GM23338 (cell line): Measurements from ENCODE around the gene THUMPD3.

Experiments
- CREB1 ChIP-seq: fragments of 250-450 bp; sonication (Bioruptor Pico); IDR thresholded peaks from 2 replicates; pipeline ENCODE4 v1.5.0; 2020; ENCODE audit warnings: low read depth, mild to moderate bottlenecking, moderate library complexity
- EZH2 ChIP-seq: fragments of 200-600 bp; sonication (generic); IDR thresholded peaks from one replicate; pipeline ENCODE4 v1.8.0; 2017; ENCODE audit warnings: antibody characterized with exemption, mild to moderate bottlenecking, low read depth; ENCODE audit not compliant: unreplicated experiment
- EZH2phosphoT487 ChIP-seq: fragments of 200-600 bp; sonication (generic); IDR thresholded peaks from one replicate; pipeline ENCODE4 v1.8.1; 2018; ENCODE audit warnings: antibody characterized with exemption; ENCODE audit not compliant: unreplicated experiment
- JUNB ChIP-seq: IDR thresholded peaks from one replicate; pipeline ENCODE4 v1.6.1; 2016; ENCODE audit warnings: antibody characterized with exemption; ENCODE audit not compliant: unreplicated experiment
- NANOG ChIP-seq: IDR thresholded peaks from 2 replicates; pipeline ENCODE4 v1.6.1; 2016; ENCODE audit warnings: antibody characterized with exemption, borderline replicate concordance
- POLR2AphosphoS5 ChIP-seq: IDR thresholded peaks from 2 replicates; pipeline ENCODE4 v1.6.1; 2016; ENCODE audit warnings: antibody characterized with exemption, low read depth
- STAT1 ChIP-seq: IDR thresholded peaks from one replicate; pipeline ENCODE4 v1.6.1; 2016; ENCODE audit warnings: antibody characterized with exemption; ENCODE audit not compliant: unreplicated experiment
- ZNF114 ChIP-seq: fragments of 250-450 bp; sonication (Bioruptor Pico); IDR thresholded peaks from 2 replicates; pipeline ENCODE4 v1.5.0; 2020; ENCODE audit warnings: mild to moderate bottlenecking, moderate library complexity
- ZNF331 ChIP-seq: fragments of 250-450 bp; sonication (Bioruptor Pico); IDR thresholded peaks from 2 replicates; pipeline ENCODE4 v1.5.0; 2020; ENCODE audit warnings: low read depth, mild to moderate bottlenecking, moderate library complexity
- TF ChIP-seq, protein P1 (sequence below), 2 experiments: fragments of 200-600 bp in 1 of 2; sonication (generic) in 1 of 2; conservative IDR thresholded peaks; 2 replicates each; pipeline versions ENCODE4 v1.5.1 to v1.6.1; 2016 to 2017; ENCODE audit warnings: antibody characterized with exemption in 2 of 2, low read depth in 2 of 2, mild to moderate bottlenecking in 2 of 2, moderate library complexity in 1 of 2
- TF ChIP-seq, protein P2 (sequence below): IDR thresholded peaks from one replicate; pipeline ENCODE4 v1.6.1; 2018; ENCODE audit warnings: antibody characterized with exemption; ENCODE audit not compliant: unreplicated experiment
- TF ChIP-seq, protein P3 (sequence below): IDR thresholded peaks from 2 replicates; pipeline ENCODE4 v1.6.1; 2016; ENCODE audit warnings: antibody characterized with exemption
- TF ChIP-seq, protein P4 (sequence below): fragments of 250-450 bp; sonication (Bioruptor Pico); IDR thresholded peaks from 2 replicates; pipeline ENCODE4 v1.5.0; 2020; ENCODE audit warnings: mild to moderate bottlenecking, moderate library complexity

DNA sequence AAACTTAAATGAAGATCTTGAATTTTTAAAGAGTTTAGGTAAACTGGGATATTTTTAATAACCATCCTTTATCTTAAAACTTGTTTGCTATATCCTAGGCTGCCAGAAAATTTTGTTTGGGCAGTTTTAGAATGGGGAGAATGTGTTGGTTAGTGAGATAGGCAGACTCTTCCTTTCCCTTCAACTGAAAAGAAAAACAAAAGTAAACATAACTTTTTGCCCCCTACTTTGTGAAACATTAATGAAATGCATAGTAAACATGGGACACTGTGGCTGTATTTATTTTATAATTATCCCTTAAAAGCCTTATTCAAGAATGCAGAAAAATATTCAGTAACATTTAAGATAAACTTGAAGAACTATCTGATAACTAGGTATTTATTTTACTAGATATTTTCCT is 65.6 kb downstream of the THUMPD3 start:
- TF ChIP-seq POLR2AphosphoS5 (no peak), STAT1 (no peak), EZH2 (no peak), EZH2phosphoT487 (no peak), NANOG (no peak), ZNF114 (no peak), JUNB (no peak), ZNF331 (CRISPR knock-in tag) (no peak), CREB1 (CRISPR knock-in tag) (no peak)
- TF ChIP-seq, protein P1, sequence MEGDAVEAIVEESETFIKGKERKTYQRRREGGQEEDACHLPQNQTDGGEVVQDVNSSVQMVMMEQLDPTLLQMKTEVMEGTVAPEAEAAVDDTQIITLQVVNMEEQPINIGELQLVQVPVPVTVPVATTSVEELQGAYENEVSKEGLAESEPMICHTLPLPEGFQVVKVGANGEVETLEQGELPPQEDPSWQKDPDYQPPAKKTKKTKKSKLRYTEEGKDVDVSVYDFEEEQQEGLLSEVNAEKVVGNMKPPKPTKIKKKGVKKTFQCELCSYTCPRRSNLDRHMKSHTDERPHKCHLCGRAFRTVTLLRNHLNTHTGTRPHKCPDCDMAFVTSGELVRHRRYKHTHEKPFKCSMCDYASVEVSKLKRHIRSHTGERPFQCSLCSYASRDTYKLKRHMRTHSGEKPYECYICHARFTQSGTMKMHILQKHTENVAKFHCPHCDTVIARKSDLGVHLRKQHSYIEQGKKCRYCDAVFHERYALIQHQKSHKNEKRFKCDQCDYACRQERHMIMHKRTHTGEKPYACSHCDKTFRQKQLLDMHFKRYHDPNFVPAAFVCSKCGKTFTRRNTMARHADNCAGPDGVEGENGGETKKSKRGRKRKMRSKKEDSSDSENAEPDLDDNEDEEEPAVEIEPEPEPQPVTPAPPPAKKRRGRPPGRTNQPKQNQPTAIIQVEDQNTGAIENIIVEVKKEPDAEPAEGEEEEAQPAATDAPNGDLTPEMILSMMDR (conservative IDR thresholded peaks at IDR 0.05; ENCODE audit: low read depth in 2 of 2) = no peak
- TF ChIP-seq, protein P2, sequence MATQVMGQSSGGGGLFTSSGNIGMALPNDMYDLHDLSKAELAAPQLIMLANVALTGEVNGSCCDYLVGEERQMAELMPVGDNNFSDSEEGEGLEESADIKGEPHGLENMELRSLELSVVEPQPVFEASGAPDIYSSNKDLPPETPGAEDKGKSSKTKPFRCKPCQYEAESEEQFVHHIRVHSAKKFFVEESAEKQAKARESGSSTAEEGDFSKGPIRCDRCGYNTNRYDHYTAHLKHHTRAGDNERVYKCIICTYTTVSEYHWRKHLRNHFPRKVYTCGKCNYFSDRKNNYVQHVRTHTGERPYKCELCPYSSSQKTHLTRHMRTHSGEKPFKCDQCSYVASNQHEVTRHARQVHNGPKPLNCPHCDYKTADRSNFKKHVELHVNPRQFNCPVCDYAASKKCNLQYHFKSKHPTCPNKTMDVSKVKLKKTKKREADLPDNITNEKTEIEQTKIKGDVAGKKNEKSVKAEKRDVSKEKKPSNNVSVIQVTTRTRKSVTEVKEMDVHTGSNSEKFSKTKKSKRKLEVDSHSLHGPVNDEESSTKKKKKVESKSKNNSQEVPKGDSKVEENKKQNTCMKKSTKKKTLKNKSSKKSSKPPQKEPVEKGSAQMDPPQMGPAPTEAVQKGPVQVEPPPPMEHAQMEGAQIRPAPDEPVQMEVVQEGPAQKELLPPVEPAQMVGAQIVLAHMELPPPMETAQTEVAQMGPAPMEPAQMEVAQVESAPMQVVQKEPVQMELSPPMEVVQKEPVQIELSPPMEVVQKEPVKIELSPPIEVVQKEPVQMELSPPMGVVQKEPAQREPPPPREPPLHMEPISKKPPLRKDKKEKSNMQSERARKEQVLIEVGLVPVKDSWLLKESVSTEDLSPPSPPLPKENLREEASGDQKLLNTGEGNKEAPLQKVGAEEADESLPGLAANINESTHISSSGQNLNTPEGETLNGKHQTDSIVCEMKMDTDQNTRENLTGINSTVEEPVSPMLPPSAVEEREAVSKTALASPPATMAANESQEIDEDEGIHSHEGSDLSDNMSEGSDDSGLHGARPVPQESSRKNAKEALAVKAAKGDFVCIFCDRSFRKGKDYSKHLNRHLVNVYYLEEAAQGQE = no peak
- TF ChIP-seq, protein P3, sequence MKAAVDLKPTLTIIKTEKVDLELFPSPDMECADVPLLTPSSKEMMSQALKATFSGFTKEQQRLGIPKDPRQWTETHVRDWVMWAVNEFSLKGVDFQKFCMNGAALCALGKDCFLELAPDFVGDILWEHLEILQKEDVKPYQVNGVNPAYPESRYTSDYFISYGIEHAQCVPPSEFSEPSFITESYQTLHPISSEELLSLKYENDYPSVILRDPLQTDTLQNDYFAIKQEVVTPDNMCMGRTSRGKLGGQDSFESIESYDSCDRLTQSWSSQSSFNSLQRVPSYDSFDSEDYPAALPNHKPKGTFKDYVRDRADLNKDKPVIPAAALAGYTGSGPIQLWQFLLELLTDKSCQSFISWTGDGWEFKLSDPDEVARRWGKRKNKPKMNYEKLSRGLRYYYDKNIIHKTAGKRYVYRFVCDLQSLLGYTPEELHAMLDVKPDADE = no peak
- TF ChIP-seq, protein P4, sequence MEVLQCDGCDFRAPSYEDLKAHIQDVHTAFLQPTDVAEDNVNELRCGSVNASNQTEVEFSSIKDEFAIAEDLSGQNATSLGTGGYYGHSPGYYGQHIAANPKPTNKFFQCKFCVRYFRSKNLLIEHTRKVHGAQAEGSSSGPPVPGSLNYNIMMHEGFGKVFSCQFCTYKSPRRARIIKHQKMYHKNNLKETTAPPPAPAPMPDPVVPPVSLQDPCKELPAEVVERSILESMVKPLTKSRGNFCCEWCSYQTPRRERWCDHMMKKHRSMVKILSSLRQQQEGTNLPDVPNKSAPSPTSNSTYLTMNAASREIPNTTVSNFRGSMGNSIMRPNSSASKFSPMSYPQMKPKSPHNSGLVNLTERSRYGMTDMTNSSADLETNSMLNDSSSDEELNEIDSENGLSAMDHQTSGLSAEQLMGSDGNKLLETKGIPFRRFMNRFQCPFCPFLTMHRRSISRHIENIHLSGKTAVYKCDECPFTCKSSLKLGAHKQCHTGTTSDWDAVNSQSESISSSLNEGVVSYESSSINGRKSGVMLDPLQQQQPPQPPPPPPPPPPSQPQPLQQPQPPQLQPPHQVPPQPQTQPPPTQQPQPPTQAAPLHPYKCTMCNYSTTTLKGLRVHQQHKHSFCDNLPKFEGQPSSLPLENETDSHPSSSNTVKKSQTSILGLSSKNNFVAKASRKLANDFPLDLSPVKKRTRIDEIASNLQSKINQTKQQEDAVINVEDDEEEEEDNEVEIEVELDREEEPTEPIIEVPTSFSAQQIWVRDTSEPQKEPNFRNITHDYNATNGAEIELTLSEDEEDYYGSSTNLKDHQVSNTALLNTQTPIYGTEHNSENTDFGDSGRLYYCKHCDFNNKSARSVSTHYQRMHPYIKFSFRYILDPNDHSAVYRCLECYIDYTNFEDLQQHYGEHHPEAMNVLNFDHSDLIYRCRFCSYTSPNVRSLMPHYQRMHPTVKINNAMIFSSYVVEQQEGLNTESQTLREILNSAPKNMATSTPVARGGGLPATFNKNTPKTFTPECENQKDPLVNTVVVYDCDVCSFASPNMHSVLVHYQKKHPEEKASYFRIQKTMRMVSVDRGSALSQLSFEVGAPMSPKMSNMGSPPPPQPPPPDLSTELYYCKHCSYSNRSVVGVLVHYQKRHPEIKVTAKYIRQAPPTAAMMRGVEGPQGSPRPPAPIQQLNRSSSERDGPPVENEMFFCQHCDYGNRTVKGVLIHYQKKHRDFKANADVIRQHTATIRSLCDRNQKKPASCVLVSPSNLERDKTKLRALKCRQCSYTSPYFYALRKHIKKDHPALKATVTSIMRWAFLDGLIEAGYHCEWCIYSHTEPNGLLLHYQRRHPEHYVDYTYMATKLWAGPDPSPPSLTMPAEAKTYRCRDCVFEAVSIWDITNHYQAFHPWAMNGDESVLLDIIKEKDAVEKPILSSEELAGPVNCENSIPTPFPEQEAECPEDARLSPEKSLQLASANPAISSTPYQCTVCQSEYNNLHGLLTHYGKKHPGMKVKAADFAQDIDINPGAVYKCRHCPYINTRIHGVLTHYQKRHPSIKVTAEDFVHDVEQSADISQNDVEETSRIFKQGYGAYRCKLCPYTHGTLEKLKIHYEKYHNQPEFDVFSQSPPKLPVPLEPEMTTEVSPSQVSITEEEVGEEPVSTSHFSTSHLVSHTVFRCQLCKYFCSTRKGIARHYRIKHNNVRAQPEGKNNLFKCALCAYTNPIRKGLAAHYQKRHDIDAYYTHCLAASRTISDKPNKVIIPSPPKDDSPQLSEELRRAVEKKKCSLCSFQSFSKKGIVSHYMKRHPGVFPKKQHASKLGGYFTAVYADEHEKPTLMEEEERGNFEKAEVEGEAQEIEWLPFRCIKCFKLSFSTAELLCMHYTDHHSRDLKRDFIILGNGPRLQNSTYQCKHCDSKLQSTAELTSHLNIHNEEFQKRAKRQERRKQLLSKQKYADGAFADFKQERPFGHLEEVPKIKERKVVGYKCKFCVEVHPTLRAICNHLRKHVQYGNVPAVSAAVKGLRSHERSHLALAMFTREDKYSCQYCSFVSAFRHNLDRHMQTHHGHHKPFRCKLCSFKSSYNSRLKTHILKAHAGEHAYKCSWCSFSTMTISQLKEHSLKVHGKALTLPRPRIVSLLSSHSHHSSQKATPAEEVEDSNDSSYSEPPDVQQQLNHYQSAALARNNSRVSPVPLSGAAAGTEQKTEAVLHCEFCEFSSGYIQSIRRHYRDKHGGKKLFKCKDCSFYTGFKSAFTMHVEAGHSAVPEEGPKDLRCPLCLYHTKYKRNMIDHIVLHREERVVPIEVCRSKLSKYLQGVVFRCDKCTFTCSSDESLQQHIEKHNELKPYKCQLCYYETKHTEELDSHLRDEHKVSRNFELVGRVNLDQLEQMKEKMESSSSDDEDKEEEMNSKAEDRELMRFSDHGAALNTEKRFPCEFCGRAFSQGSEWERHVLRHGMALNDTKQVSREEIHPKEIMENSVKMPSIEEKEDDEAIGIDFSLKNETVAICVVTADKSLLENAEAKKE (CRISPR knock-in tag) = no peak
